Erythroblast (primary cell): ENCODE data around the gene ELP4.
"Not testable (repeated sequence)": the region's sequence is repeated elsewhere in the genome, so short reads cannot be mapped to it uniquely, and the experiment has no call there.

ENCODE experiments used
- DNase-seq, 2 experiments: peaks; one replicate each; lab custom pipeline; 2025; lab: John Stamatoyannopoulos, UW
- GATA1 ChIP-seq: IDR thresholded peaks from 2 replicates; pipeline ENCODE4 v1.6.1; 2011; ENCODE audit warnings: low read depth, mild to moderate bottlenecking, control low read depth, low read length, moderate library complexity
- POLR2A ChIP-seq: IDR thresholded peaks from 2 replicates; pipeline ENCODE4 v1.6.1; 2011; ENCODE audit warnings: mild to moderate bottlenecking, low read length

ELP4 gene

GRCh38 chr11:31509429-31510345 is at the start of gene ELP4, which contains the start of gene IMMP1L:
Gene ELP4 (plus strand): TSS chr11:31509767. CDS start chr11:31509785, 18 bp downstream.
Gene IMMP1L (minus strand): TSS chr11:31509622. CDS start chr11:31463276, 46,346 bp downstream.
- DNase-seq: peak; percentile 98
- peak; percentile 94 for TF ChIP-seq POLR2A
- no peak for TF ChIP-seq GATA1

GRCh38 chr11:31464436-31464835 is 45.1 kb upstream of the ELP4 start:
- DNase-seq: no peak
- TF ChIP-seq GATA1 (no peak), POLR2A (no peak)

GRCh38 chr11:31474083-31474482 is 35.5 kb upstream of the ELP4 start:
- DNase-seq: no peak
- no peak for TF ChIP-seq GATA1
- TF ChIP-seq POLR2A: no peak

GRCh38 chr11:31477528-31478222 is 31.9 kb upstream of the ELP4 start:
- no peak for DNase-seq
- TF ChIP-seq POLR2A: no peak
- no peak for TF ChIP-seq GATA1

- DNase-seq: no peak
- TF ChIP-seq GATA1 (no peak), POLR2A (no peak)
Measured at GRCh38 chr11:31478223-31478590, 31.4 kb upstream of the ELP4 start.

- TF ChIP-seq GATA1: no peak
- TF ChIP-seq POLR2A: no peak
- no peak for DNase-seq
Measured at GRCh38 chr11:31479066-31479465, 30.5 kb upstream of the ELP4 start.

GRCh38 chr11:31480930-31481329 is 28.6 kb upstream of the ELP4 start:
- TF ChIP-seq GATA1 (no peak), POLR2A (no peak)
- DNase-seq: peak in 1 of 2 experiments; percentile 21

GRCh38 chr11:31484497-31484896 is 25.1 kb upstream of the ELP4 start:
- DNase-seq: no peak
- TF ChIP-seq GATA1: no peak
- no peak for TF ChIP-seq POLR2A

- peak; percentile 65 to 73 for DNase-seq
- TF ChIP-seq GATA1: no peak
- TF ChIP-seq POLR2A: no peak
Measured at GRCh38 chr11:31487848-31488247, 21.7 kb upstream of the ELP4 start.

GRCh38 chr11:31492320-31492913 is 17.1 kb upstream of the ELP4 start:
- no peak for DNase-seq
- TF ChIP-seq GATA1 (no peak), POLR2A (no peak)

- TF ChIP-seq GATA1: no peak
- TF ChIP-seq POLR2A: no peak
Measured at GRCh38 chr11:31493235-31493634, 16.3 kb upstream of the ELP4 start.

GRCh38 chr11:31493762-31494161 is 15.8 kb upstream of the ELP4 start:
- DNase-seq: not testable (repeated sequence)

More at GRCh38 chr11:31493235-31493634, 16.3 kb upstream of the ELP4 start:
- DNase-seq: no peak

GRCh38 chr11:31499576-31500178 is 9.9 kb upstream of the ELP4 start:
- TF ChIP-seq GATA1: no peak
- no peak for TF ChIP-seq POLR2A

GRCh38 chr11:31500560-31500959 is 9.0 kb upstream of the ELP4 start:
- no peak for TF ChIP-seq GATA1
- no peak for TF ChIP-seq POLR2A
- no peak for DNase-seq

More at GRCh38 chr11:31499576-31500178, 9.9 kb upstream of the ELP4 start:
- no peak for DNase-seq

- TF ChIP-seq GATA1 (no peak), POLR2A (no peak)
- peak in 1 of 2 experiments; percentile 72 for DNase-seq
Measured at GRCh38 chr11:31509051-31509428, 527 bp upstream of the ELP4 start.
